GM12878 (cell line): Measurements from ENCODE around the gene QPCT. TPM values are rescaled to one million over a fixed set of nuclear protein-coding genes. Genes with fewer than 3 reads are reported as not detected.

Experiments
- ATAC-seq: fragments of 200-7000 bp; cut with Tn5 transposase; 3 replicates; pipeline ENCODE4 v1.9.1; 2020; ENCODE audit warnings: mild to moderate bottlenecking, moderate library complexity
- BruUV-seq: library from RNA; stranded (reverse); fragments of 400-500 nt; replicated peaks from 2 replicates; lab custom pipeline; 2021; lab: Mats Ljungman, UMichigan
- CTCF ChIA-PET: fragments of 300-600 bp; sonication (Branson Sonifier 250); formaldehyde crosslinking; extraction: SDS; loops from one replicate; lab custom pipeline; 2021; ENCODE audit warnings: inconsistent platforms; lab: Yijun Ruan, JAX
- POLR2A ChIA-PET: fragments of 350-600 bp; formaldehyde crosslinking; extraction: SDS; loops from one replicate; lab custom pipeline; 2021; ENCODE audit warnings: inconsistent platforms; lab: Charles Lee
- RAD21 ChIA-PET: fragments of 300-600 bp; sonication (Branson Sonifier 250); formaldehyde crosslinking; loops from one replicate; lab custom pipeline; 2023; ENCODE audit warnings: antibody characterized with exemption; ENCODE audit not compliant: unreplicated experiment; lab: Charles Lee
- SMC1A ChIA-PET: fragments of 300-600 bp; sonication (Branson Sonifier 250); formaldehyde crosslinking; loops from one replicate; lab custom pipeline; 2023; ENCODE audit not compliant: unreplicated experiment, uncharacterized antibody; lab: Charles Lee
- DNase-seq: peaks from one replicate; pipeline ENCODE4 v3.0.0-alpha.2; 2011; ENCODE audit warnings: low read depth, low spot score
- FAIRE-seq: peaks from 3 replicates; lab custom pipeline; 2011; peaks lifted over from hg19 to GRCh38; lab: Jason Lieb, UNC
- H2AFZ ChIP-seq: 2 replicates; pipeline ENCODE4 v1.6.0; 2011; ENCODE audit warnings: low read depth, low read length, control low read depth; ENCODE audit not compliant: control insufficient read depth
- H3K27ac ChIP-seq: 2 replicates; pipeline ENCODE4 v1.5.1; 2011; ENCODE audit warnings: control low read depth; ENCODE audit not compliant: control insufficient read depth, insufficient read depth
- H3K27me3 ChIP-seq, 2 experiments: replicated peaks in 1 of 2; 2 replicates each; pipeline versions ENCODE4 v1.6.0 to v1.6.1; 2011; ENCODE audit warnings: low read length in 1 of 2; ENCODE audit not compliant: control insufficient read depth in 2 of 2, insufficient read depth in 2 of 2
- H3K36me3 ChIP-seq, 2 experiments: 2 replicates each; pipeline ENCODE4 v1.5.1; 2011; ENCODE audit warnings: low read length in 1 of 2; ENCODE audit not compliant: control insufficient read depth in 2 of 2, insufficient read depth in 2 of 2
- H3K4me1 ChIP-seq: 2 replicates; pipeline ENCODE4 v1.6.1; 2011; ENCODE audit warnings: mild to moderate bottlenecking, low read length, moderate library complexity, mixed read lengths; ENCODE audit not compliant: control insufficient read depth, insufficient read depth
- H3K4me2 ChIP-seq: 2 replicates; pipeline ENCODE4 v1.6.0; 2011; ENCODE audit warnings: control low read depth; ENCODE audit not compliant: control insufficient read depth, insufficient read depth
- H3K4me3 ChIP-seq: fragments of 200-600 bp; sonication (generic); 2 replicates; pipeline ENCODE4 v1.5.1; 2016
- H3K79me2 ChIP-seq: 2 replicates; pipeline ENCODE4 v1.6.0; 2011; ENCODE audit warnings: low read length; ENCODE audit not compliant: control insufficient read depth, insufficient read depth
- H3K9ac ChIP-seq: 2 replicates; pipeline ENCODE4 v1.8.0; 2011; ENCODE audit warnings: low read length, control low read depth, mixed read lengths; ENCODE audit not compliant: control insufficient read depth, insufficient read depth
- H3K9me3 ChIP-seq: replicated peaks from 3 replicates; pipeline ENCODE4 v1.5.1; 2011; ENCODE audit warnings: mild to moderate bottlenecking, low read length; ENCODE audit not compliant: control insufficient read depth, insufficient read depth
- H4K20me1 ChIP-seq: 2 replicates; pipeline ENCODE4 v1.6.0; 2011; ENCODE audit not compliant: control insufficient read depth, insufficient read depth
- BRCA1 ChIP-seq: IDR thresholded peaks from 2 replicates; pipeline ENCODE4 v1.6.1; 2011; ENCODE audit warnings: low read depth, low read length, improper control_type of control experiment
- CBX3 ChIP-seq: fragments of 200-600 bp; sonication (generic); IDR thresholded peaks from 2 replicates; pipeline ENCODE4 v1.6.1; 2016; ENCODE audit warnings: low read depth, borderline replicate concordance
- CBX5 ChIP-seq: sonication (generic); IDR thresholded peaks from 2 replicates; pipeline ENCODE4 v1.6.1; 2016; ENCODE audit warnings: low read depth, moderate library complexity, mild to moderate bottlenecking, inconsistent platforms
- EED ChIP-seq: sonication (generic); IDR thresholded peaks from 2 replicates; pipeline ENCODE4 v1.6.1; 2016; ENCODE audit warnings: antibody characterized with exemption, low read depth
- FOS ChIP-seq: IDR thresholded peaks from 3 replicates; pipeline ENCODE4 v1.6.1; 2011; ENCODE audit warnings: borderline replicate concordance; ENCODE audit not compliant: insufficient read length; ENCODE audit errors: extremely low read depth
- NR2F1 ChIP-seq: fragments of 450-650 bp; conservative IDR thresholded peaks from 2 replicates; pipeline ENCODE4 v1.6.1; 2017; ENCODE audit warnings: mild to moderate bottlenecking
- RBBP5 ChIP-seq: fragments of 200-600 bp; sonication (generic); conservative IDR thresholded peaks from 2 replicates; pipeline ENCODE4 v1.6.1; 2016
- RUNX3 ChIP-seq: IDR thresholded peaks from 2 replicates; pipeline ENCODE4 v1.6.1; 2012; ENCODE audit warnings: low read length, inconsistent platforms
- SIN3A ChIP-seq: IDR thresholded peaks from 2 replicates; pipeline ENCODE4 v1.6.1; 2012; ENCODE audit warnings: low read depth, low read length, improper control_type of control experiment
- STAT1 ChIP-seq: fragments of 450-650 bp; conservative IDR thresholded peaks from 2 replicates; pipeline ENCODE4 v1.6.1; 2014; ENCODE audit warnings: antibody characterized with exemption, mild to moderate bottlenecking
- in situ Hi-C: fragments of 300-500 bp; cut with MboI; formaldehyde crosslinking; loops from 9 replicates; pipeline ENCODE4 v1.14.3; 2018; ENCODE audit warnings: mixed read lengths
- intact Hi-C: fragments of 100-400 bp; cut with micrococcal nuclease; formaldehyde crosslinking; loops from one replicate; pipeline ENCODE4 v1.14.2; 2022; ENCODE audit not compliant: unreplicated experiment
- polyA plus RNA-seq, 11 experiments: library from polyadenylated mRNA; depleted of rRNA in 4 of 11; unstranded in 6 of 11; stranded (reverse) in 5 of 11; fragments of >200 nt; fragmentation: Nextera tagmentation in 4 of 11; fragmentation: Illumina TruSeq in 1 of 11; extraction: Ambion mirVana in 4 of 11; extraction: Trizol in 1 of 11; gene quantifications; 1 replicate in 1 of 11; 2 replicates in 10 of 11; pipeline versions ENCODE4 v1.2.1 to v1.2.3, GENCODE V29; 2011 to 2016; ENCODE audit warnings: inconsistent platforms in 2 of 11, missing spikeins in 2 of 11, low read depth in 1 of 11
- total RNA-seq, 4 experiments: library from RNA; depleted of rRNA in 3 of 4; stranded (reverse); fragments of >200 nt in 3 of 4; fragmentation: Illumina TruSeq in 1 of 4; extraction: Trizol in 1 of 4; gene quantifications; 2 replicates each; pipeline versions ENCODE4 v1.2.1 to v1.2.3, GENCODE V29; 2013 to 2021
- TF ChIP-seq, protein P1 (sequence below): IDR thresholded peaks from 2 replicates; pipeline ENCODE4 v1.6.1; 2011; ENCODE audit warnings: low read depth, mild to moderate bottlenecking, low read length, moderate library complexity, borderline replicate concordance; ENCODE audit errors: extremely low read depth
- TF ChIP-seq, protein P2 (sequence below): IDR thresholded peaks from 2 replicates; pipeline ENCODE4 v1.6.1; 2012; ENCODE audit warnings: low read depth, low read length, improper control_type of control experiment
- TF ChIP-seq, protein P3 (sequence below): fragments of 450-650 bp; IDR thresholded peaks from 2 replicates; pipeline ENCODE4 v1.6.1; 2017; ENCODE audit warnings: low read depth, mild to moderate bottlenecking, moderate library complexity

The QPCT gene
- total and polyA plus RNA-seq, 10 of the 15 experiments (the other 5 are each of a cell fraction or from before 2014, with no cell fraction given): 0.14 to 0.86 (median 0.18) TPM; not detected in 1

DNA sequence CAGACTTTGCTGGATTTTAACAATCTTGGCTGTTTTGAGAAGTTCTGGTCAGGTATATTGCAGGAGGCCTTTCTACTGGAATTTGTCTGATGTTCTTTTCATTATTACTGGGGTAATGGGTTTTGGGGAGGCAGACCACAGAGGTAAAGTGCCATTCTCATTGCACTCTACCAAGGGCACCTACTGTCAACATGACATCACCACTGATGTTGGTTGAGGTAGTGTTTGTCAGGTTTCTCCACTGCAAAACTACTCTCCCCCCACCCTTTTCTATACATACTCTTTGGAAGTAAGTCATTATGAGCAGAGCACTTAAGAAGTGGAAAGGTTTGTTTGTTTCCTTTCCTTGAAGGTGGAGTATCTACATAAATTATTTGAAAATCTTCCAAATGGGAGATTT, 46.8 kb upstream of the QPCT start:
- no peak overlapping the region for H3K4me3 ChIP-seq
- no peaks in the 10 kb centered on the region for H4K20me1 ChIP-seq
- no peaks in the 10 kb centered on the region for H3K9me3 ChIP-seq
- ChIA-PET RAD21 (no interaction called here), SMC1A (no interaction called here), POLR2A (no interaction called here), CTCF (no interaction called here)
- H3K36me3 ChIP-seq: no peaks in the 10 kb centered on the region
- H3K4me1 ChIP-seq: no peaks in the 10 kb centered on the region
- DNase-seq (no peak), ATAC-seq (no peak), FAIRE-seq (no peak)
- intact Hi-C loops: no loop called here
- no peak overlapping the region for H3K27ac ChIP-seq
- BruUV-seq: no TSS peak
- no peak overlapping the region for H2AFZ ChIP-seq
- no peaks in the 10 kb centered on the region for H3K79me2 ChIP-seq
- no peak for TF ChIP-seq EED
- TF ChIP-seq, protein P1, sequence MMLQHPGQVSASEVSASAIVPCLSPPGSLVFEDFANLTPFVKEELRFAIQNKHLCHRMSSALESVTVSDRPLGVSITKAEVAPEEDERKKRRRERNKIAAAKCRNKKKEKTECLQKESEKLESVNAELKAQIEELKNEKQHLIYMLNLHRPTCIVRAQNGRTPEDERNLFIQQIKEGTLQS: no peak
- TF ChIP-seq RBBP5: no peak
- TF ChIP-seq BRCA1: no peak
- TF ChIP-seq RUNX3: no peak
- TF ChIP-seq, protein P2, sequence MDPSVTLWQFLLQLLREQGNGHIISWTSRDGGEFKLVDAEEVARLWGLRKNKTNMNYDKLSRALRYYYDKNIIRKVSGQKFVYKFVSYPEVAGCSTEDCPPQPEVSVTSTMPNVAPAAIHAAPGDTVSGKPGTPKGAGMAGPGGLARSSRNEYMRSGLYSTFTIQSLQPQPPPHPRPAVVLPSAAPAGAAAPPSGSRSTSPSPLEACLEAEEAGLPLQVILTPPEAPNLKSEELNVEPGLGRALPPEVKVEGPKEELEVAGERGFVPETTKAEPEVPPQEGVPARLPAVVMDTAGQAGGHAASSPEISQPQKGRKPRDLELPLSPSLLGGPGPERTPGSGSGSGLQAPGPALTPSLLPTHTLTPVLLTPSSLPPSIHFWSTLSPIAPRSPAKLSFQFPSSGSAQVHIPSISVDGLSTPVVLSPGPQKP: no peak
- TF ChIP-seq, protein P3, sequence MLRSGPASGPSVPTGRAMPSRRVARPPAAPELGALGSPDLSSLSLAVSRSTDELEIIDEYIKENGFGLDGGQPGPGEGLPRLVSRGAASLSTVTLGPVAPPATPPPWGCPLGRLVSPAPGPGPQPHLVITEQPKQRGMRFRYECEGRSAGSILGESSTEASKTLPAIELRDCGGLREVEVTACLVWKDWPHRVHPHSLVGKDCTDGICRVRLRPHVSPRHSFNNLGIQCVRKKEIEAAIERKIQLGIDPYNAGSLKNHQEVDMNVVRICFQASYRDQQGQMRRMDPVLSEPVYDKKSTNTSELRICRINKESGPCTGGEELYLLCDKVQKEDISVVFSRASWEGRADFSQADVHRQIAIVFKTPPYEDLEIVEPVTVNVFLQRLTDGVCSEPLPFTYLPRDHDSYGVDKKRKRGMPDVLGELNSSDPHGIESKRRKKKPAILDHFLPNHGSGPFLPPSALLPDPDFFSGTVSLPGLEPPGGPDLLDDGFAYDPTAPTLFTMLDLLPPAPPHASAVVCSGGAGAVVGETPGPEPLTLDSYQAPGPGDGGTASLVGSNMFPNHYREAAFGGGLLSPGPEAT: no peak
- TF ChIP-seq SIN3A: no peak
- TF ChIP-seq FOS: no peak
- TF ChIP-seq STAT1: no peak
- no peak for TF ChIP-seq CBX3
- no peak for TF ChIP-seq NR2F1
- TF ChIP-seq CBX5: no peak
- H3K27me3 ChIP-seq: no peaks in the 10 kb centered on the region
- no peak overlapping the region for H3K9ac ChIP-seq
- in situ Hi-C loops: no loop called here
- H3K4me2 ChIP-seq: no peak overlapping the region
